ENCODE measurements around the gene ZNF331. TPM values are rescaled to one million over a fixed set of nuclear protein-coding genes. Genes with fewer than 3 reads are reported as not detected.
A peak's percentile ranks its signal among the peaks of the same experiment; 100 is the strongest.

The ZNF331 gene
- total RNA-seq, 1 donor from 2014 or later: 7.9 TPM

DNA sequence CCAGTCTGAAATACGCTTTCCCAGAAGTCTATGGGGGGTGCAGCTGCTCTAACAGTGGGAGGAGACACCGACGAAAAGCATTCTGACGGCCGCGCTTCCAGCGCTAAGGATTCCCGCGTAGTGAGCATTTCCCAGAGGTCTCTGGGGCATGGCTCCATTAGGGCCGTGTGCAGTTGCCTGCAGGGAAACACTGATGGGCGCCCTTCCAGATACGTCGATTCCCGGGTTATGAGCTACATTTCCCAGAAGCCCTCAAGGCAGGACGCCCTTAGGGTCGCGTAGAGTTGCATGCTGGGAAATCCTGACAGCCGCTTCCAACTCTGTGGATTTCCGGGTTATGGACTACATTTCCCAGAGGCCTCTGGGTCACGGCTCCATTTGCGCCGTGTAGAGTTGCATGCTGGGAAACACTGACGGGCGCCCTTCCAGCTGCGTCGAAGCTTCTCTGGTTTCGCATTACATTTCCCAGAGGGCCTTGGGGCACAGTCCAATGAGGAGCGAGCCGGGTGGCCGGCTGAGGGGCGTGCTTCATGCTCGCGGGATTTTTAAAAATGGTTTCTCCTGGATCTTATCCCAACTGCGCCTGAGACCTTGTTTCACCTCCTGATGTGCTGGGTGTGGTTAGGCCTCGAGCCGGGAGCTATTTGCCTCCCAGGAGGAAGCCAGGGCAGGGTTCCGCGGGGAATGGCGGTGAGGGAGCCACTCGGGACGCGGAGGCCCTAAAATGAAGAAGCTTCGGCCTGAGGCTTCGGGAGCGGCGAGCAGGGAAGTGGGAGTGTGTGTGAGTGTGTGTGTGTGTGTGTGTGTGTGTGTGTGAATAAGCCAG lies 17.2 kb upstream of the ZNF331 start:
- peak; percentile 98 to 99 for DNase-seq (ENCODE audit: low read depth in 2 of 2)

DNA sequence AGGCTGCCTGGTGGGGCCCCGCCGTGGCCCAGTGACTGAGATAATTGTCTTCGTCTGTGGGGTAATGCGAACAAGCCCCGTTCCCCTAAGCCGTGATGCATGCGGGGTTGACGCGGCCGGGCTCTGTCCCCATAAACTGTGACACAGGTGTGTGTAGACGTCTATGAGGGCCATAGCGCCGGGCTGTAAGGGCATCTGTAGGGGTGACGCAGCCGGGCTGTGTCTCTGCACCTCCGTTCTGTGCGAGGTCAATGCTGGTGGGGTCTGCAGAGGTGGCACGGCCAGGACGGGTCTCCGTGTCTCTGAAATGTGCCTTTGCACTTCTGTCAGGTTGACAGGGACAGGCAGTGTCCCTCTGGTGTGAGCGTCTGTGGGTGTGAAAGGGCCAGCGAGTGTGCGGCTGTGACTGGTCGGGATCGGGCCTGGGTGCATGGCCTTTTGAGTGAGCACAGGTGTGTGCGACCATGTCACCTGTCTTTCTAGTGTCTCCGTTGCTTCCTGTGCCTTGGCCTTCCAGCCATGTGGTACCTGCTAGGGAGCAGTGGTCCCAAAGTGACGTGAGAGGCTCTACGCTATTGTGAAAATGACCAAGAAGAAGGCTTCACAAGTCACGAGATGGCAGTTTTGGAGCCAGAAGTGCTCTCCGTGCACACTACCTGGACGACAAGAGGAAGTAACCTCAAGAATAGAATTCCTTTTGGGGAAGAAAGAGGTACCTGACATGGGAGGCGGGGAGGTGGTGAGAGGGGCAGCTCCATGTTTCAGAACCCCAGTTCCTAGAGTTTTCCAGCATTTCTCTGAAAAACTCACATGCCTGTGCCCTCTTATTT lies 16.4 kb upstream of the ZNF331 start:
- DNase-seq (ENCODE audit: low read depth in 2 of 2): no peak

DNA sequence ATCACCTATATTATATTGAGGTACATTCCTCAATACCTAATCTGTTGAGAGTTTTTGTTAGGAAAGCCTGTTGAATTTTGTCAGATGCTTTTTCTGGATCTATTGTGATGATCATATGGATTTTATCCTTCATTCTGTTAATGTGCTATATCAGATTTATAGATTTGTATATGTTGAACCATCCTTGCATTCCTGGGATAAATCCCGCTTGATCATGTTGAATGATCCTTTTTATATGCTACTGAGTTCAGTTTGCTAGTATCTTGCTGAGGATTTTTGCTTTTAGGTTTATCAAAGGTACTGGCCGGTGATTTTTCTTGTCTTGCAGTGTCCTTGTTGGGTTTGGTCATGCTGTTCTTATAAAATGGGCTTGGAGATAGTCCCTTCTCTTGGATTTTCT lies 12.0 kb upstream of the ZNF331 start:
- DNase-seq (ENCODE audit: low read depth in 2 of 2): no peak

DNA sequence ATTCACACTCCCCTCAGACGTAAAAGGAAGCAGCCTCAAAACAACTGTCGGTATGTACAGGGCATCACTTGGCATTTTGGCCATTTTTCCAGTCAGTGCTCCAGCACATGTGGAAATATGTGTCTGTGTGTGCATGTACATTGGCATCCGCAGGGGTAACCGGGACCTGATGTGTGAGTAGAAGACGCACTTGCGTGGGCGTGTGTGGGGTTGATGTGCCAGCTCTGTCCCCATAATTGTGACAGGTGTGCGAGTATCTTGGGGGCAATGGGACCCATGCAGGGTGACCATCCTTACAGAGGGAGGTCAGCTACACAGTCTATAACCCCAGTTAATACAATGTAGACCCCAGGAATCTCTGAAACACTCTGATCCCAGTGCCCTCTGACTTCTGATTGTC lies 7.3 kb upstream of the ZNF331 start:
- DNase-seq (ENCODE audit: low read depth in 2 of 2): no peak

DNA sequence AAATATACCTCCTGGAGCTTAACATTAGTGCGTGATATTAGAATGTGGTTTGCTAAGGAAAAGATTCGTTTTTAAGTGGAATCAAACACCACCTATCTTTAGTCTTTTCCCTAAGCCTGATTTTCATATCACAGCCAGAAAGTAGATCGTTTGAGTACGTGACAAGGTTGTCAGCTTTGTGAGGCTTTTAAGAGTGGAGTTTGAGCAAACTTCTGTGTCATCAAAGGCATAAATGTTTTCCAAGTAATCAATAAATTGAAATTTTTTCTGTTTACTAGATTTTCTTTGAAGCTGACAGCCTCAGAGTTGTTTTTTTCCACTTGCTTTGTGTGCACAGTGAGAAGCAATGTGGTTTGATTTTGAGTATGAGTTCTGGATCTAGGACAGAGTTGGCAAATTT lies 6.5 kb upstream of the ZNF331 start:
- DNase-seq (ENCODE audit: low read depth in 2 of 2): no peak

DNA sequence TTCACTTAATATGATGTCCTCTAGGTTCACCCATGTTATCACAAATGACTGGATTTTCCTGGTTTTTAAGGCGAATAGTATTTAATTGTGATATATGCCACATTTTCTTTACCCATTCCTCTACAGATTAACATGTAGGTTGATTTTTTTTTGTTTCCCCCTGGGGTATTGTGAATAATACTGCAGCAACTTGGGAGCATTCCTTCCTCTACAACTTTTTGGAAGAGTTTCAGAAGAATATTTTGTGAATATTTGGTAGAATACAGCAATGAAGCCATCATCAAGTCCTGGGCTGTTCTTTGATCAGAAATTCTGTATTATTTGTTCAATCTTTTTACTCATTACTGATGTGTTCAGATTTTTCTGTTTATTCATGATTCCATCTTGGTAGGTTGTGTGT lies 5.6 kb upstream of the ZNF331 start:
- no peak for DNase-seq (ENCODE audit: low read depth in 2 of 2)

DNA sequence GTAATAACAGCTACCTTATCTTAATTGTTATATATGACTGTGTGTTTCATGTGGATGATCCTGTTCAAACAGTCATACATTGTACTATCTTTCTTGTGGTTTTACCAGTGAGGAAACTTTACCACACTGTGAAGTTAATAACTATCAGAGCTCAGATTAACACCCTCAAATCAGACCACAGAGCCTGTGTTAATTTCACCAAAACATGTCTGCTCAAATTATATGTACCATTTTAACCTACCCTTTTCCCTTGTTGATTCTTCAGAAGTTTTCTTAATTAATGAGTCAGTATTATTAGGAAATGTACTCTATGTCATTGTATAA lies 1.8 kb upstream of the ZNF331 start:
- DNase-seq (ENCODE audit: low read depth in 2 of 2): no peak

DNA sequence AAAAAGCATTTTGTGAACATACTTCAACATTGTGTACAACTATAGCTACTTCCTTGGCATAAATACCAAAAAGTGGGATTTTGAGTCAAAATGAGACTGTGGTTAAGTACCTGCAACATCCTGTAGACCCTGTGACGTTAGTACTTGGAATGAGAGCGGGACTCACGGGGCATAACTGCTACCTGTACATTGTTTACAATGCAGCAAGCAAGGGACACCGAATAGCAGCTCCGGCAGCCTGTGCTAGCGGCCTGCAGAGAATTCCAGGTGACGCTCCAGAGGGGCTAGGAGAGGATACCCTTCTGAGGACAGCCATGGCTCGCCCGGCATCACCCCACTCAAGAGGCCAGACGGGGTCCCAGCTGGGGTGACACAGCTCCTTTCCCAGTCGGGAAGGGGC lies 824 bp upstream of the ZNF331 start:
- DNase-seq (ENCODE audit: low read depth in 2 of 2): no peak

DNA sequence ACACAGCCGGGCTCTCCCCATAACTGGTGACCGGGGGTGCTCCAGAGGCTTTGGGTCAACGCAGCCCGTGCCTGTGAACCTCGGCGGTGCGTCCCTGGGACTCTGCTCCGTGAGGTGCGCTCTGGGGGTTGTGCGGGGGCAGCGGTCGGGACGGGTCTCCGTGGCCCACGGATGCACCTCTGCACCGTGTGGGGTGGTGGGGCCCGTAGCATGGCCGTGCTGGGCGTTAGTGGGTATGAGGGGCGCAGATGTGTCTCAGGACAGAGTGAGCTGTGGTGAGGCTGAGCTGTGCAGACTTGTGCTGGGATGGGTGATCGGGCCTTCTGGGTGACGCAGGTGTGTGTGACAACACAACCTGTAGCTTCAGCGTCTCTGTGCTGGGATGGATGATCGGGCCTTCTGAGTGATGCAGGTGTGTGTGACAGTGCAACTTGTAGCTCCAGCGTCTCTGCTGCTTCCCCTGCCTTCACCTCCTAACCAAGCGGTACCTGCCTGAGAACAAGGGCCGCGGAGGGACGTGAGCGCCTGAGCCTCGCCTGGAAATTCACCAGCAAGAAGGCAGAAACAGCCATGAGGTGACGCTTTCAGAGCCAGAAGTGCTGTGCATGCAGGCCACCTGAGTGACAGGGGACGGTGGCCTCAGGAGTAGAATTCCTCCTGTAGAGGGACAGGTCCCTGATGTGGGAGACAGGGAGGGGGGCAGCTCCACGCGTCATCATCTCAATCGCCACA lies 599 bp downstream of the ZNF331 start:
- no peak for DNase-seq (ENCODE audit: low read depth in 2 of 2)

DNA sequence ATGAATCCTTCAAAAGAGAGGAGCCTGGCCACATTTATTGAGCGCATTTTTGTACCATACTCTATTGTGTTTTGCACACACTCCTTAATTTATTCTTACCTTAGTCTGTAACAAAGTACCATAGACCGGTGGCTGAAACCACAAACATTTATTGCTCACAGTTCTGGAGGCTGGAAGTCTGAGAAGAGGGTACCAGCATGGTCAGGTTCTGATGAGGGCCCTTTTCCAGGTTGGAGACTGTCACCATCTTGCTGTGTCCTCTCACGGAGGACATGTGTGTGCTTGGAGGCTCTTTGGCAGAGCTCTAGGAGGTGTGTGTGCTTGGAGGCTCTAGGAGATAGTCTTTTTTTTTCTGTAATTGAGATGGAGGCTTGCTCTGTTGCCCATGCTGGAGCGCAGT lies 2.1 kb downstream of the ZNF331 start:
- no peak for DNase-seq (ENCODE audit: low read depth in 2 of 2)

DNA sequence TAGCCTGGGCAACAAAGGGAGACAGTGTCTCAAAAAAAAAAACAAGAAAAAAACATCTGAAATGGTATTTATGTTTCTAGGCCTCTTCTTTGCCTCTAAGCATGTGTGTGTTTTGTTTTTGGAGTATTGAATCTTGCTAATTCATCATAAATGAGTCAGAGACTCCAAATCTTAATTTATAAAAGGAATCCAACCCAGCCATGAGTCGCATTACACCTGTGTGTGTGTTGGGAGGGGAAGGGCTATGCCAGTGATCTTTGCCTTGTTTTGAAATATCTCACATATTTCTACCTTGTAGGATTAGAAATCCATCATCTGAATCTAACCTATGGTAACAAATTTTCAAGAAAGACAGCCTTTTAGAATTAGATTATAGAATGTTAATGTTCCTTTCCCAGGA lies 4.0 kb downstream of the ZNF331 start:
- no peak for DNase-seq (ENCODE audit: low read depth in 2 of 2)

DNA sequence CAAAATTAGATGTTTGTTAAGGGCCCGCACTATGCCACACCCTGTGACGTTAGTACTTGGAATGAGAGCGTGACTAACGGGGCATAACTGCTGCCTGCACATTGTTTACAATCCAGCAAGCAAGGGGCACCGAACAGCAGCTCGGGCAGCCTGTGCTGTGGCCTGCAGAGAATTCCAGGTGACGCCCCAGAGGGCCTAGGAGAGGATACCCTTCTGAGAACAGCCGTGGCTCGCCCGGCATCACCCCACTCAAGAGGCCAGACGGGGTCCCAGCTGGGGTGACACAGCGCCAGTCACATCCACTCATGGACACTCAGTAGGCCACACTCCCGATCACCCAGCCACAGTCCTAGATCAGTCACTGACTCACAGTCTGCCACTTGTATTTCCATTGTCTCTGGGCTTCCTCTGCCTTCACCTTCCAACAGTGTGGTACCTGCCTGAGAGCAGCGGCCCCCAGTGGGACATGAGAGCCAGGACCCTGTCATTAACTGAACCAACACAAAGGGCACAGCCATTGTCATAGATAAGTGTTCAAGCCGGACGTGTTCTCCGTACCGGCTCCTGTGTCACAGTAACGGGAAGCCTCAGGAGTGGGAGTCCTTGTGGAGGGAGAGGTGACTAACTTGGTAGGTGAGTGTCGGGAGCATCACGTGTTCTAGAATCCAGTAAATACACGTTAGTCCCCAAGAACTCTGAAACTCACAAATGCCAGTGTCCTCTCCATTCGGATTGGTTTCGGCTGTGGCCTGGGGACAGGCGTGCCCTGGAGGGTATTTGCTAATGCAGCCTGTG lies 7.5 kb downstream of the ZNF331 start:
- peak; percentile 37 to 73 for DNase-seq (ENCODE audit: low read depth in 2 of 2)

DNA sequence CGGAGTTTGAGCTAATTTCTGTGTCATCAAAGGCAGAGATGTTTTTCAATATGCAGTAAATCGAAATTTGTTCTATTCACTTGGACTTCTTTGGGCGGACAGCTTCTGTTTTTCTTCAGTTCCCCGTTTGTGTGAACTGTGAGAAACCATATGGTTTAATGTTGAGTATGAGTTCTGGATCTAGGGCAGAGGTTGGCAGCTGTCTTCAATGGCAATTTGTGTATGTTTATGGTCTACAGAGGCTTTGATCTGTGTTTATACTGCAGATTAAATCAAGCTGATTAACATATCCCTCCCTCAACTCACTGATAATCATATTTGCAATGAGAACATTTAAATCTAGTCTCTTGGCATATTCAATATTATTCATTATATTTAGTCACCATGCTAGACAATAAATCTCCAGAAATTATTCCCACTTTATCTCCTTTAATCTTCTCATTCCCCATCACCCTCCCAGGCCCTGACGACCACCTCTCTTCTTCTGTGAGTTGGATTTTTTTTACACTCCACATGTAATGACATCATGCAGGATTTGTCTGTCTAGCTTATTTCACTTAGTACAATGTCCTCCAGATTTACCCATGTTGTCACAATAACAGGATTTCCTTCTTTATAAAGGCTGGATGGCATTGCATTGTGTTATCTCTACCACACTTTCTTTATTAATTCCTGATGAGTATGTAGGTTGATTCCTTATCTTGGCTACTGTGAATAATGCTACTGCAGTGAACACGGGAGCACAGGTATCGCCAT lies 9.0 kb downstream of the ZNF331 start:
- peak; percentile 50 to 64 for DNase-seq (ENCODE audit: low read depth in 2 of 2)

DNA sequence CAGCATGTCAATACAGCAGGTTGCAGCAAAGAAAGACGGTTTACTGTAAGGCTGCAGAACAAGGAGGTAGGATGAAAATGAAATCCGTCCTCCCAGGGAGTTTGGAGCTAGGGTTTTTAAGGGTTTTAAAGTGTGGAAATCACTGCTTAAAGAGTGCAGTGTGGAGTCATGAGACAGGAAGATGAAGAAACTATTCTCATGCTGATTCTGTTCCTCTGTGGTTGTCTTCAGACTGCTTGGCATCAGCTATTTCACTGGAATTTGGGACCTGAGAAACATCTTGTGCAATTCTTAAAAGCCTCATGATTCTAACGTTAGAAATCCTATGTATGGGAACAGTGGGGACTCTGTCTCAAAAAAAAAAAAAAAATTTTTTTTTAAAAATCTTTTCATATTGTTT lies 11.4 kb downstream of the ZNF331 start:
- DNase-seq (ENCODE audit: low read depth in 2 of 2): peak in 1 of 2 donors; percentile 4

DNA sequence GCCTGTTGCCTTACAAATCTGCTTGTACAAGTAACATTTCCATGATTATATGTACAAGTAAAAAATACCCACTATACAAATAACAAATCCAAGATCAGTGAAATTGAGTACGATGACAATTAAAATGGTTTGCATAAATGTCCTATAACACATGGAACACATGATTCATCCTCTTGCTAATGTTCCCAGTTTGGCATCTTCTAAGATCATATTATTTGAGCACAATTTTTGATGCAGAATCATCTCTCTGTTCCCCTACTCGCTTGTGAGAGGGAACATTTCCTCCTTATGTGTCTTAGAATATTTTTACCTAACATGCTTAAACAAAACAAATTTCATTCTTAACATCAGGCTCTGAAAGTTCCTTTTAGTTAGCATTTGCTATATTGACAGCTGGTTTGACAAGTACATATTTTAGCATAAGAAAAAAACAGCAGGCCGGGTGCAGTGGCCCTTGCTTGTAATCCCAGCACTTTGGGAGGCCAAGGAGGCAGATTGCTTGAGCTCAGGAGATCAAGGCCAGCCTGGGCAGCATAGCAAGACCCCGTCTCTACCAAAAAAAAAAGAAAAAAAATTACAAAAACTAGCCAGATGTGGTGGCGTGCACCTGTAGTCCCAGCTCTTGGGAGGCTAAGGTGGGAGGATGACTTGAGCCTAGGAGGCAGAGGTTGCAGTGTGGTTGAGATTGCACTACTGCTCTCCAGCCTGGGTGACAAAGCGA lies 14.2 kb downstream of the ZNF331 start:
- no peak for DNase-seq (ENCODE audit: low read depth in 2 of 2)

DNA sequence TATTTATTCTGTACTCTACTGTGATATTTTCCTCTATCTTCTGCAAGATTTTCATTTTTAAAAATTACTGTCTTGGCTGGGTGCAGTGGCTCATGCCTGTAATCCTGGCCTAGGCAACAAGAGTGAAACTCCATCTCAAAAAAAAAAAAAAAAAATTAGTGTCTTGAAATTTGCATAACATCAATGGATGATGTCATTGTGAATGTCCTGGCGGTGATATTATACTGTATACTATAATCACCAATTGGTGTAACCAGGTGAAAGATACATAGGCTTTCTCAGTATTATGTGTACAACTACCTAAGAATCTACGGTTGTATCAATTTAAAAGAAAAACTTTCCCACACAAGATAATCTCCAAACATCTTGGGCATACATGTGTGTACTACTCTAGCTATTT lies 15.2 kb downstream of the ZNF331 start:
- DNase-seq (ENCODE audit: low read depth in 2 of 2): no peak

DNA sequence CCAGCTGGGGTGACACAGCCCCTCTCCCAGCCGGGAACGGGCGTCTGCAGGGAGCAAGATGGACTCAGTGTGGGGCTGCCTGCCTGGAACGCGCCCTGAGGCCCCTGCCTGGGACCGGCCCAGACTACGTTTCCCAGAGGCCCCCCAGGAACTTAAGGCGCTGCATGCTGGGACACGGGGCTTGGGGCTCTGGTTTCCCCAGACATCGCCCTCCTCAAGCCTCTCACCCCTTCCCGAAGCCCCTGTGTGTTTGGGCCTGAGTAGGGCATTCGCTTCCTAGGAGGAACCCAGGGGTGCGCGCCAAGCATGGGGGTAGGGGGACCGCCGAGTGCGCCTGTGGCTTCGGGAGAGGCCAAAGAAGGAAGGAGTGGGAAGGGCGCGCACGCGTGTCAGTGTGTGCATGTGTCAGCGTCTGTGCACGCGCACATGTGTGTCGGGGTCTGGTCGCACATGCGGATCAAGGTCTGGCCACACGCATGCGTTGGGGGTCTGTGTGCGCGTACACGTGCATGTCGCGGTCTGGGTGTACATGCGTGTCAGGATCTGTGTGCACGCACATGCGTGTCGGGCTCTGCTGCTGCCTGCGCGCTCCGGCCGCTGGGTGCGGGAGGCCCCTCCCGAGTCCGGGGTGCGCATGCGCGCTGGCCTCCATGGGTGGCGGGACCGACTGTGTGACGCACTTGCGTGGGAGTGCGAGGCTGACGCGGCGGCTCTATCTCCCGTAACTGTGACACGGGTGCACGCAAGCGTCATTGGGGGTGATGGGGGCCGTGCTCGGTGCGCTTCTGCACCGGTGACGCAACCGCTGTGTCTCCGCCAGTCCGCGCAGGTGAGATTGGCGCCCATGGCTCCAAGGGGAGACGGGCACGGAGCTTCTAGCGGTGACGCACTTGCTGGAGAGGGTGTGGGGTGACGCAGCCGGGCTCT lies 16.2 kb downstream of the ZNF331 start:
- peak; percentile 77 to 85 for DNase-seq (ENCODE audit: low read depth in 2 of 2)

DNA sequence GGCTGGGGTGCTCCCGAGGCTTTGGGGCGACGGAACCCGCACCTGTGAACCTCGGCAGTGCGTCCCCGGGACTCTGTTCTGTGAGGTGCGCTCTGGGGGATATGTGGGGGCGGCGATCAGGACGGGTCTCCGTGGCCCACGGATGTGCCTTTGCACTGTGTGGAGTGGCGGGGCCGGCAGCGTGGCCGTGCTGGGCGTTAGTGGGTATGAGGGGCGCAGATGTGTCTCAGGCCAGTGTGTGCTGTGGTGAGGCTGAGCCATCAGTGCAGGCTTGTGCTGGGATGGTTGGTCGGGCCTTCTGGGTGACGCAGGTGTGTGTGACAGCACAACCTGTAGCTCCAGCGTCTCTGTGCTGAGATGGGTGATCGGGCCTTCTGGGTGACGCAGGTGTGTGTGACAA lies 16.9 kb downstream of the ZNF331 start:
- DNase-seq (ENCODE audit: low read depth in 2 of 2): peak in 1 of 2 donors; percentile 5

DNA sequence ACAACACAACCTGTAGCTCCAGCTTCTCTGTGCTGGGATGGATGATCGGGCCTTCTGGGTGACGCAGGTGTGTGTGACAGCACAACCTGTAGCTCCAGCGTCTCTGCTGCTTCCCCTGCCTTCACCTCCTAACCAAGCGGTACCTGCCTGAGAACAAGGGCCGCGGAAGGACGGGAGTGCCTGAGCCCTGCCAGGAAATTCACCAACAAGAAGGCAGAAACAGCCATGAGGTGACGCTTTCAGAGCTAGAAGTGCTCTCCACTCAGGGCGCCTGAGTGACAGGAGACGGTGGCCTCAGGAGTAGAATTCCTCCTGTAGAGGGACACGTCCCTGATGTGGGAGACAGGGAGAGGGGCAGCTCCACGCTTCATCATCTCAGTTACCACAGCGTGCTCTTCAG lies 17.4 kb downstream of the ZNF331 start:
- DNase-seq (ENCODE audit: low read depth in 2 of 2): no peak
